Measurements from ENCODE around the gene SLIT3.

SLIT3 gene

GRCh38 chr5:169139480-169140050 is 161.4 kb downstream of the SLIT3 start:
- no peak for DNase-seq (ENCODE audit: low read depth)
- no peak overlapping the region for H3K4me3 ChIP-seq (replicated peaks; ENCODE audit: low read depth, low read length)
- no peak for TF ChIP-seq CTCF (IDR thresholded peaks at IDR 0.05; ENCODE audit: low read length, missing control alignments)

GRCh38 chr5:169133531-169133930 is 167.4 kb downstream of the SLIT3 start:
- TF ChIP-seq CTCF (IDR thresholded peaks at IDR 0.05; ENCODE audit: low read length, missing control alignments), result no peak
- H3K4me3 ChIP-seq (replicated peaks; ENCODE audit: low read depth, low read length), result no peak overlapping the region
- no peak for DNase-seq (ENCODE audit: low read depth)

- no peak for DNase-seq (ENCODE audit: low read depth)
- no peak for TF ChIP-seq CTCF (IDR thresholded peaks at IDR 0.05; ENCODE audit: low read length, missing control alignments)
- H3K4me3 ChIP-seq (replicated peaks; ENCODE audit: low read depth, low read length), result no peak overlapping the region
Observed at GRCh38 chr5:169132302-169132660, 168.7 kb downstream of the SLIT3 start.

- DNase-seq (ENCODE audit: low read depth), result no peak
- TF ChIP-seq CTCF (IDR thresholded peaks at IDR 0.05; ENCODE audit: low read length, missing control alignments), result no peak
Observed at GRCh38 chr5:169131616-169132301, 169.2 kb downstream of the SLIT3 start.

GRCh38 chr5:169128679-169129078 is 172.3 kb downstream of the SLIT3 start:
- H3K4me3 ChIP-seq (replicated peaks; ENCODE audit: low read depth, low read length), result no peak overlapping the region
- DNase-seq (ENCODE audit: low read depth), result no peak
- TF ChIP-seq CTCF (IDR thresholded peaks at IDR 0.05; ENCODE audit: low read length, missing control alignments), result no peak

More at GRCh38 chr5:169131616-169132301, 169.2 kb downstream of the SLIT3 start:
- H3K4me3 ChIP-seq (replicated peaks; ENCODE audit: low read depth, low read length), result no peak overlapping the region

- H3K4me3 ChIP-seq (replicated peaks; ENCODE audit: low read depth, low read length), result no peak overlapping the region
- no peak for DNase-seq (ENCODE audit: low read depth)
- TF ChIP-seq CTCF (IDR thresholded peaks at IDR 0.05; ENCODE audit: low read length, missing control alignments), result no peak
Observed at GRCh38 chr5:169127431-169127830, 173.5 kb downstream of the SLIT3 start.

All from fibroblast of pulmonary artery (primary cell).